OCI-LY3 (cell line): ENCODE results near the gene PMFBP1.

Experiments
- H2AFZ ChIP-seq: fragments of 200-600, 300-600 bp; shearing (Covaris generic); 2 replicates; pipeline ENCODE4 v1.6.0; 2014; ENCODE audit warnings: antibody characterized with exemption, low read depth, low read length
- H3K27ac ChIP-seq: fragments of 200-600, 300-600 bp; sonication (generic); 2 replicates; pipeline ENCODE4 v1.5.1; 2014; ENCODE audit warnings: mild to moderate bottlenecking, low read length, moderate library complexity, mixed read lengths
- H3K27me3 ChIP-seq: fragments of 200-600, 300-600 bp; sonication (generic); 2 replicates; pipeline ENCODE4 v1.6.1; 2014; ENCODE audit warnings: low read depth, low read length, mixed read lengths
- H3K36me3 ChIP-seq: fragments of 200-600, 300-600 bp; sonication (generic); replicated peaks from 2 replicates; pipeline ENCODE3; 2014; ENCODE audit warnings: low read depth, low read length, mixed read lengths
- H3K4me1 ChIP-seq: fragments of 300-600, 200-600 bp; sonication (generic); 2 replicates; pipeline ENCODE4 v1.6.1; 2014; ENCODE audit warnings: low read length, mixed read lengths
- H3K4me2 ChIP-seq: fragments of 200-600, 300-600 bp; sonication (generic); 2 replicates; pipeline ENCODE4 v1.6.1; 2014; ENCODE audit warnings: low read length, mixed read lengths
- H3K4me3 ChIP-seq: fragments of 300-600, 200-600 bp; sonication (generic); 2 replicates; pipeline ENCODE4 v1.5.1; 2014; ENCODE audit warnings: antibody characterized with exemption, mild to moderate bottlenecking, low read length, moderate library complexity
- H3K79me2 ChIP-seq: fragments of 300-600, 200-600 bp; shearing (Covaris generic); 2 replicates; pipeline ENCODE4 v1.6.1; 2014; ENCODE audit warnings: mild to moderate bottlenecking, low read length, mixed read lengths
- H3K9ac ChIP-seq: fragments of 300-600, 200-600 bp; shearing (Covaris generic); 2 replicates; pipeline ENCODE4 v1.6.0; 2014; ENCODE audit warnings: mild to moderate bottlenecking, low read length, moderate library complexity
- H3K9me3 ChIP-seq: fragments of 200-600, 300-600 bp; shearing (Covaris generic); 2 replicates; pipeline ENCODE4 v1.6.1; 2014; ENCODE audit warnings: low read length, mixed read lengths; ENCODE audit not compliant: insufficient read depth
- H4K20me1 ChIP-seq: fragments of 200-600, 300-600 bp; sonication (generic); 2 replicates; pipeline ENCODE4 v1.6.1; 2016; ENCODE audit warnings: low read length, mixed read lengths; ENCODE audit not compliant: insufficient read depth
- CTCF ChIP-seq: fragments of 200-600, 300-600 bp; sonication (generic); IDR thresholded peaks from 2 replicates; pipeline ENCODE4 v1.5.1; 2014; ENCODE audit warnings: antibody characterized with exemption, low read length, low read depth
- EZH2phosphoT487 ChIP-seq: fragments of 200-600 bp; shearing (Covaris generic); IDR thresholded peaks from 2 replicates; pipeline ENCODE4 v1.6.1; 2018; ENCODE audit warnings: antibody characterized with exemption, mixed run types, low read depth

Gene PMFBP1

GRCh38 chr16:72216767-72217166 is 44.8 kb upstream of the PMFBP1 start:
- Histone ChIP-seq H2AFZ (no peak overlapping the region), H3K36me3 (no peaks in the 10 kb centered on the region), H3K4me2 (no peak overlapping the region), H3K79me2 (no peaks in the 10 kb centered on the region), H3K9ac (no peak overlapping the region), H3K4me1 (no peaks in the 10 kb centered on the region), H3K27me3 (no peaks in the 10 kb centered on the region), H3K27ac (no peak overlapping the region), H3K4me3 (no peak overlapping the region), H4K20me1 (no peaks in the 10 kb centered on the region), H3K9me3 (peaks cover 4% of the 10 kb centered on the region; the same call in 1 of the 2 replicates)
- TF ChIP-seq EZH2phosphoT487 (no peak), CTCF (no peak)

- Histone ChIP-seq H3K27ac (no peak overlapping the region), H4K20me1 (no peaks in the 10 kb centered on the region), H3K4me3 (no peak overlapping the region), H3K4me1 (peaks cover 8% of the 10 kb centered on the region), H3K27me3 (no peaks in the 10 kb centered on the region), H3K9ac (no peak overlapping the region), H3K79me2 (no peaks in the 10 kb centered on the region), H3K9me3 (peaks cover 4% of the 10 kb centered on the region; the same call in 1 of the 2 replicates), H2AFZ (no peak overlapping the region), H3K36me3 (no peaks in the 10 kb centered on the region), H3K4me2 (no peak overlapping the region)
- TF ChIP-seq CTCF (no peak), EZH2phosphoT487 (no peak)
These were observed 42.9 kb upstream of the PMFBP1 start for GRCh38 chr16:72214821-72215220.

- Histone ChIP-seq H3K9me3 (peaks cover 4% of the 10 kb centered on the region; the same call in 1 of the 2 replicates), H3K79me2 (no peaks in the 10 kb centered on the region), H4K20me1 (no peaks in the 10 kb centered on the region), H3K4me2 (no peak overlapping the region), H3K27ac (no peak overlapping the region), H3K36me3 (no peaks in the 10 kb centered on the region), H3K4me1 (peaks cover 8% of the 10 kb centered on the region), H2AFZ (no peak overlapping the region), H3K4me3 (no peak overlapping the region), H3K9ac (no peak overlapping the region), H3K27me3 (no peaks in the 10 kb centered on the region)
- TF ChIP-seq CTCF = no peak
- no peak for TF ChIP-seq EZH2phosphoT487
These were observed 39.2 kb upstream of the PMFBP1 start for GRCh38 chr16:72211110-72211509.

- Histone ChIP-seq H3K9me3 (peaks cover 4% of the 10 kb centered on the region; the same call in 1 of the 2 replicates), H3K4me2 (no peak overlapping the region), H2AFZ (no peak overlapping the region), H3K36me3 (no peaks in the 10 kb centered on the region), H4K20me1 (no peaks in the 10 kb centered on the region), H3K27ac (no peak overlapping the region), H3K4me3 (no peak overlapping the region), H3K27me3 (no peaks in the 10 kb centered on the region), H3K79me2 (no peaks in the 10 kb centered on the region), H3K9ac (no peak overlapping the region), H3K4me1 (peaks cover 8% of the 10 kb centered on the region)
- no peak for TF ChIP-seq EZH2phosphoT487
- no peak for TF ChIP-seq CTCF
These were observed 38.6 kb upstream of the PMFBP1 start for GRCh38 chr16:72210555-72210954.
